ENCODE data around the gene ABTB2. TPM values are rescaled to one million over a fixed set of nuclear protein-coding genes. Genes with fewer than 3 reads are reported as not detected.
A peak's percentile ranks its signal among the peaks of the same experiment; 100 is the strongest.

The ABTB2 gene
- total RNA-seq, 2 donors from 2014 or later = 2.1 to 4.3 TPM

GRCh38 chr11:34206407-34207300, 151.2 kb downstream of the ABTB2 start:
- no peak for TF ChIP-seq POLR2A (IDR thresholded peaks at IDR 0.05)
- TF ChIP-seq CTCF (IDR thresholded peaks at IDR 0.05) = no peak
- Histone ChIP-seq H3K9me3 (no peaks in the 10 kb centered on the region), H3K4me3 (no peak overlapping the region), H3K4me1 (no peaks in the 10 kb centered on the region), H3K27ac (no peak overlapping the region), H3K27me3 (no peaks in the 10 kb centered on the region), H3K36me3 (replicated peaks in 1 of 2; ENCODE audit: insufficient read depth in 1 of 2, low read depth in 2 of 2) (no peaks in the 10 kb centered on the region)
- ATAC-seq = no peak
- intact Hi-C loops (cut with DNase I) = no loop called here
- 67 to 80% methylated on average over 5 to 6 of the region's 6 CpGs for WGBS, 2 donors
- DNase-seq = no peak

- Histone ChIP-seq H3K27me3 (no peaks in the 10 kb centered on the region), H3K36me3 (replicated peaks in 1 of 2; ENCODE audit: insufficient read depth in 1 of 2, low read depth in 2 of 2) (no peaks in the 10 kb centered on the region), H3K4me3 (no peak overlapping the region), H3K27ac (no peak overlapping the region), H3K4me1 (no peaks in the 10 kb centered on the region), H3K9me3 (no peaks in the 10 kb centered on the region)
- ATAC-seq (no peak), DNase-seq (no peak)
- intact Hi-C loops (cut with DNase I) = no loop called here
- no peak for TF ChIP-seq POLR2A (IDR thresholded peaks at IDR 0.05)
- TF ChIP-seq CTCF (IDR thresholded peaks at IDR 0.05) = no peak
- 60 to 61% methylated on average over 4 of the region's 4 CpGs for WGBS, 2 donors
These were observed 152.3 kb downstream of the ABTB2 start for GRCh38 chr11:34205326-34206035.

- intact Hi-C loops (cut with DNase I) = no loop called here
- Histone ChIP-seq H3K4me1 (no peaks in the 10 kb centered on the region), H3K4me3 (no peak overlapping the region), H3K27ac (no peak overlapping the region), H3K36me3 (replicated peaks in 1 of 2; ENCODE audit: insufficient read depth in 1 of 2, low read depth in 2 of 2) (no peaks in the 10 kb centered on the region), H3K27me3 (no peaks in the 10 kb centered on the region), H3K9me3 (no peaks in the 10 kb centered on the region)
- DNase-seq = peak in 1 of 4 donors; percentile 8
- 71 to 79% methylated on average over 11 to 19 of the region's 19 CpGs for WGBS, 2 donors
- ATAC-seq = peak; percentile 42
- TF ChIP-seq CTCF (IDR thresholded peaks at IDR 0.05) (no peak), POLR2A (IDR thresholded peaks at IDR 0.05) (no peak)
These were observed 153.2 kb downstream of the ABTB2 start for GRCh38 chr11:34204396-34205279.

GRCh38 chr11:34203377-34203871, 154.4 kb downstream of the ABTB2 start:
- intact Hi-C loops (cut with DNase I) = no loop called here
- Histone ChIP-seq H3K27me3 (no peaks in the 10 kb centered on the region), H3K4me3 (no peak overlapping the region), H3K4me1 (no peaks in the 10 kb centered on the region), H3K27ac (no peak overlapping the region), H3K9me3 (no peaks in the 10 kb centered on the region), H3K36me3 (replicated peaks in 1 of 2; ENCODE audit: insufficient read depth in 1 of 2, low read depth in 2 of 2) (no peaks in the 10 kb centered on the region)
- WGBS, 2 donors = 85 to 87% methylated on average over 5 of the region's 5 CpGs
- ATAC-seq (no peak), DNase-seq (no peak)
- TF ChIP-seq POLR2A (IDR thresholded peaks at IDR 0.05) = no peak
- no peak for TF ChIP-seq CTCF (IDR thresholded peaks at IDR 0.05)

All from body of pancreas (tissue), 4 donors.